ENCODE data around the gene TSSK3. TPM values are rescaled to one million over a fixed set of nuclear protein-coding genes. Genes with fewer than 3 reads are reported as not detected.

The TSSK3 gene
- total RNA-seq, 1 experiment from 2014 or later: 1.8 TPM

DNA sequence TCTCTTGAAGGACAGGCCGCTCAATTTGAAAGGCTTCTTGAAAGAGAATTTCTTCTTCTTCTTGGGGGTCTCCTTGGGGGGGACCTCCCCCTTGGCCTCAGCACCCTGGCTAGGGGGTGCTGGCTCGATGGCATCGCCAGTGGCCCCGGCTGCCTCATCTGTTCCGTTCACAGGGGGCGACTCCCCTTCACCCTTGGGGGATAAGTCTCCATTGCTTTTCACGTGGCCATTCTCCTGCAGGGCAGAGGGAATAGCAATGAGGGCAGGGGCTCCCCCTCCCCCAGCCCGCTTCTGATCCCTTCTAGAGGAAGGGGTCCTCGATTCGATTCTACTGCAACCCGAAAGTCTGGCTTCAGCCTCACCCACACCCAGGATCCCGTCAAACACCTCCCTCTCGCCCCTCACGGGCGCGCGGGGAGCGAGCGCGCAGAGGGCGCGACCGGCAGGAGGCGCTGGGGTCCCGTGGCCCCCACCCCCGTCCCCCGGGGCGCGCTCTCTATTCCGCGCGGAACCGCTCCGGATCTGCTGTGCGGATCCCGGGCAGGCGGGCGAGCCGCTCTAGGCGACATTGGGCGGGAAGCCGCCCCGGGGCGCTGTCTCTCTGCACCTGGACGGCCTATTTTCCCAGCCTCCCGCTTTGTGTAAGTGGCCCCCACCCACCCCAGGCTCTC lies 27.3 kb upstream of the TSSK3 start:
- H3K27ac Mint-ChIP-seq (ENCODE audit: unreplicated experiment): peak overlapping the region; percentile 80
- peak; percentile 59 for DNase-seq
- no peaks in the 10 kb centered on the region for H3K9me3 Mint-ChIP-seq (ENCODE audit: low read depth, unreplicated experiment)
- H3K27me3 Mint-ChIP-seq (ENCODE audit: unreplicated experiment): no peaks in the 10 kb centered on the region
- peak overlapping the region; percentile 85 for H3K4me3 Mint-ChIP-seq (ENCODE audit: low read depth, unreplicated experiment)
- H3K36me3 Mint-ChIP-seq (ENCODE audit: insufficient read depth, unreplicated experiment): peaks cover 67% of the 10 kb centered on the region
- H3K4me1 Mint-ChIP-seq (ENCODE audit: low read depth, unreplicated experiment): peaks cover 71% of the 10 kb centered on the region
- intact Hi-C loops (cut with micrococcal nuclease; ENCODE audit: unreplicated experiment): no loop called here
- BruUV-seq (replicated peaks): no TSS peak
- peak; percentile 86 for TF ChIP-seq CTCF (IDR thresholded peaks at IDR 0.05; ENCODE audit: unreplicated experiment)
- CTCF ChIA-PET: interaction anchor here (0.7 kb wide), 1 partner anchor 95 kb away, joined by 3 read pairs; no protein-coding TSS in a partner anchor

- Mint-ChIP-seq H3K4me3 (ENCODE audit: low read depth, unreplicated experiment) (peak overlapping the region; percentile 85), H3K27me3 (ENCODE audit: unreplicated experiment) (no peaks in the 10 kb centered on the region), H3K27ac (ENCODE audit: unreplicated experiment) (no peak overlapping the region), H3K9me3 (ENCODE audit: low read depth, unreplicated experiment) (no peaks in the 10 kb centered on the region), H3K4me1 (ENCODE audit: low read depth, unreplicated experiment) (peaks cover 74% of the 10 kb centered on the region), H3K36me3 (ENCODE audit: insufficient read depth, unreplicated experiment) (peaks cover 65% of the 10 kb centered on the region)
- no peak for DNase-seq
- CTCF ChIA-PET: interaction anchor here (0.7 to 1.0 kb wide), 5 partner anchors 10 to 95 kb away, joined by 3 to 5 read pairs (median 3); partner anchors contain the start of gene BSDC1
- no TSS peak for BruUV-seq (replicated peaks)
- intact Hi-C loops (cut with micrococcal nuclease; ENCODE audit: unreplicated experiment): no loop called here
- no peak for TF ChIP-seq CTCF (IDR thresholded peaks at IDR 0.05; ENCODE audit: unreplicated experiment)
Measured at GRCh38 chr1:32335535-32335789, 26.9 kb upstream of the TSSK3 start.

- no peaks in the 10 kb centered on the region for H3K9me3 Mint-ChIP-seq (ENCODE audit: low read depth, unreplicated experiment)
- no peaks in the 10 kb centered on the region for H3K27me3 Mint-ChIP-seq (ENCODE audit: unreplicated experiment)
- peaks cover 59% of the 10 kb centered on the region for H3K36me3 Mint-ChIP-seq (ENCODE audit: insufficient read depth, unreplicated experiment)
- peak within 1 kb of the TSS; percentile 85 for H3K4me3 Mint-ChIP-seq (ENCODE audit: low read depth, unreplicated experiment)
- peaks cover 71% of the 10 kb centered on the region for H3K4me1 Mint-ChIP-seq (ENCODE audit: low read depth, unreplicated experiment)
- H3K27ac Mint-ChIP-seq (ENCODE audit: unreplicated experiment): peak within 1 kb of the TSS; percentile 80
- no TSS peak for BruUV-seq (replicated peaks)
- no peak for TF ChIP-seq CTCF (IDR thresholded peaks at IDR 0.05; ENCODE audit: unreplicated experiment)
- intact Hi-C loops (cut with micrococcal nuclease; ENCODE audit: unreplicated experiment): no loop called here
- CTCF ChIA-PET: interaction anchor here (0.5 to 1.0 kb wide), 7 partner anchors 10 to 522 kb away, joined by 3 to 5 read pairs (median 3); partner anchors contain the start of gene BSDC1
- DNase-seq: peak; percentile 85
Measured at GRCh38 chr1:32335790-32336590, 26.3 kb upstream of the TSSK3 start, which contains the start of gene MARCKSL1. TSS of gene MARCKSL1 (minus strand) at chr1:32336233. CDS start at chr1:32336033, 200 bp downstream.

- DNase-seq: no peak
- CTCF ChIA-PET: interaction anchor here (0.5 to 1.0 kb wide), 4 partner anchors 9 to 183 kb away, joined by 3 to 5 read pairs (median 4); no protein-coding TSS in a partner anchor
- no TSS peak for BruUV-seq (replicated peaks)
- Mint-ChIP-seq H3K27ac (ENCODE audit: unreplicated experiment) (peak overlapping the region; percentile 54), H3K4me1 (ENCODE audit: low read depth, unreplicated experiment) (peaks cover 65% of the 10 kb centered on the region), H3K27me3 (ENCODE audit: unreplicated experiment) (no peaks in the 10 kb centered on the region), H3K4me3 (ENCODE audit: low read depth, unreplicated experiment) (peak overlapping the region; percentile 85), H3K9me3 (ENCODE audit: low read depth, unreplicated experiment) (no peaks in the 10 kb centered on the region), H3K36me3 (ENCODE audit: insufficient read depth, unreplicated experiment) (peaks cover 54% of the 10 kb centered on the region)
- TF ChIP-seq CTCF (IDR thresholded peaks at IDR 0.05; ENCODE audit: unreplicated experiment): no peak
- intact Hi-C loops (cut with micrococcal nuclease; ENCODE audit: unreplicated experiment): no loop called here
Measured at GRCh38 chr1:32336591-32336932, 25.8 kb upstream of the TSSK3 start.
